Stimulated activated CD8-positive, alpha-beta memory T cell treated with anti-CD3 and anti-CD28 coated beads, Interleukin-12 subunit alpha, Interleukin-12 subunit beta, amount 100 ng/mL, for 1 hour (primary cell): Measurements from ENCODE around the gene AFAP1L1.
A peak's percentile ranks its signal among the peaks of the same experiment; 100 is the strongest.

Experiments used
- DNase-seq: peaks from one replicate; pipeline ENCODE4 v3.0.0-alpha.2; 2020; ENCODE audit warnings: low read depth

AFAP1L1 gene

DNA sequence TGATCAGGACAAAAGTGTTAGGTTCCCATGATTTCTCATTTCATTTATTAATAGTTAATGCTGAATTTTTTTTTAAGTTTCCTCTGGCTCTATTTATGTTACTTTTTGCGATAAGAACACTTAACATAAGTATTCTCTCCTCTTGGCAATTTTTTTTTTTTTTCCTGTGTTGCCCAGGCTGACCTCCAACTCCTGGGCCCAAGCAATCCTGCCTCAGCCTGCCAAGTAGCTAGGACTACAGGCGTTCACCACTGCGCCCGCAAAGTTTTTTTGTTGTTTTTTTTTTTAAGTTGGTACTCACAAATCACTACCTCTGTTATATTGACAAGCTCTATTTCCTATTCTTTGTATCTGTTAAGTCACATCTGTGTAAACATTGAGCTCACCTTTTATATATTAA is 80.5 kb downstream of the AFAP1L1 start:
- DNase-seq = no peak

GRCh38 chr5:149353911-149354310 is 82.3 kb downstream of the AFAP1L1 start:
- no peak for DNase-seq

GRCh38 chr5:149355688-149356087 is 84.0 kb downstream of the AFAP1L1 start:
- DNase-seq = no peak

- no peak for DNase-seq
Measured at GRCh38 chr5:149356391-149356790, 84.7 kb downstream of the AFAP1L1 start.

- peak; percentile 97 for DNase-seq
Measured at GRCh38 chr5:149357370-149358293, 86.0 kb downstream of the AFAP1L1 start, which contains the start of gene PCYOX1L. Gene PCYOX1L, plus strand, starts transcription at chr5:149358046. Its CDS starts 23 bp downstream, at chr5:149358069.

DNA sequence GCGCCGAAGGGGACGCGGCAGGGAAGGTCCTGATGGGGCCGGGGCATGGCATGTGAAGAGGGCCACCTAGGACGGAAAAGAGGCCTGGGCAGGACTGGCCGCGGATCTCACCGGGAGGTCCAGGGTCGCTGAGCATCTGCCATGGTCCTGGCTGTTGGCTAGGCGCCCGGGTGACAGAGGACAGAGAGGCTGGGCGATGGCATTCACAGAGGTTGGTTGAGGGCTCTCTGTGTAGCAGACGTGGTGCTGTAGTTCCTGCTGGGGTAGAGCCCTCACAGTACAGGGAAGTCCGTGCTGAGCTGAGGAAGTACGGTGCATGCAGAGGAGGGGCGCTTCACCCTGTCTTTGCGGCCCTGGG is 86.6 kb downstream of the AFAP1L1 start:
- DNase-seq = no peak

- DNase-seq = no peak
Measured at GRCh38 chr5:149358868-149359495, 87.3 kb downstream of the AFAP1L1 start.

- no peak for DNase-seq
Measured at GRCh38 chr5:149360272-149360671, 88.6 kb downstream of the AFAP1L1 start.

DNA sequence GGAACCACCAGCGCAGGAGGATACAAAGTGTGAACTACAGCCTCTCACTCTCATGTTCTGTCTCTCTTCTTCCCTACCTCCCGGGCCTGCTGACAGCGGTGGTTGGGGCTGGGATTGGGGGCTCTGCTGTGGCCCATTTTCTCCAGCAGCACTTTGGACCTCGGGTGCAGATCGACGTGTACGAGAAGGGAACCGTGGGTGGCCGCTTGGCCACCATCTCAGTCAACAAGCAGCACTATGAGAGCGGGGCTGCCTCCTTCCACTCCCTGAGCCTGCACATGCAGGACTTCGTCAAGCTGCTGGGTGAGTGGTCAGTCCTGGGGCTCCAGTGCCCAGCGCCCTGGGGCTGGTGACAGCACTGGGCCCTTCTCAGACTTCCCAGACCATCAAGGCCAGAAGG is 90.9 kb downstream of the AFAP1L1 start:
- no peak for DNase-seq

- no peak for DNase-seq
Measured at GRCh38 chr5:149363358-149363757, 91.7 kb downstream of the AFAP1L1 start.

- DNase-seq = no peak
Measured at GRCh38 chr5:149363936-149364335, 92.3 kb downstream of the AFAP1L1 start.

GRCh38 chr5:149364719-149365118 is 93.1 kb downstream of the AFAP1L1 start:
- no peak for DNase-seq

GRCh38 chr5:149365418-149365817 is 93.8 kb downstream of the AFAP1L1 start:
- no peak for DNase-seq

DNA sequence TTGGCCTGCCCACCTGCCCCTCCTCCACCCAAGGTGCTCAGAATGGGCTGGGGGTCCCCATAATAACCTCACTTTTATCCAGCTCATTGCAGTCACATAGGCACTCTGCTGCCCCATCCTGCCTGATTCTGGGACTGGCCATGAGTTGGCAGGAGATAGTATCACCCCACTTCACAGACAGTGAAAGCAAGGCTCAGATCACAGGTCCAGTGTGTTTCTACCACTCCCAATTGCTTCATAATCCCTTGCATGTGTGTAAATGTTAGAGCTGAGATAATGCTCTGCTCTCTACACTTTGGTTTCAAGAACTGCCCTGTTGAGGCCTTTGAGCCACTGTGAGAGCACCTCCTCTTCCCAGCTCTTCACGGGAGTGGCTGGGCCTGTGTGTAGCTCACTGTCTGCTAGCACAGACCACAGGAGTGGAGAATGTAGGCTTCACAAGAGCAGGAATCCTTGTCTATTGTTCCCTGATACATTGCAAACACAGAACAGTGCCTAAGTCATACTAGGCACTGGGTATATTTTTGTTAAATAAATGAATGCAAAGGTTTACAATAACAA is 94.6 kb downstream of the AFAP1L1 start:
- DNase-seq = no peak

GRCh38 chr5:149367249-149367971 is 95.8 kb downstream of the AFAP1L1 start:
- DNase-seq = peak; percentile 32

GRCh38 chr5:149367972-149368645 is 96.5 kb downstream of the AFAP1L1 start:
- DNase-seq = no peak

GRCh38 chr5:149370878-149371277 is 99.2 kb downstream of the AFAP1L1 start:
- DNase-seq = no peak

GRCh38 chr5:149371296-149371962 is 99.8 kb downstream of the AFAP1L1 start:
- DNase-seq = peak; percentile 58

GRCh38 chr5:149372076-149372795 is 100.6 kb downstream of the AFAP1L1 start:
- no peak for DNase-seq

GRCh38 chr5:149372932-149373331 is 101.3 kb downstream of the AFAP1L1 start:
- no peak for DNase-seq

- no peak for DNase-seq
Measured at GRCh38 chr5:149374303-149374702, 102.6 kb downstream of the AFAP1L1 start.
